BLaER1 treated with 17β-estradiol and CSF1 and Interleukin-3, amounts not matched to agents 10 nM and 100 nM (cell line): Measurements from ENCODE around the gene PCDHGA6.
"Not testable (repeated sequence)": the region's sequence is repeated elsewhere in the genome, so short reads cannot be mapped to it uniquely, and the experiment has no call there.

ENCODE experiments used
- H3K27ac ChIP-seq, 11 experiments: shearing (Covaris generic); formaldehyde crosslinking; 2 replicates each; pipeline ENCODE4 v1.8.1; 2022
- H3K27me3 ChIP-seq, 11 experiments: shearing (Covaris generic); formaldehyde crosslinking; 2 replicates each; pipeline ENCODE4 v1.8.1; 2022
- H3K36me3 ChIP-seq, 11 experiments: shearing (Covaris generic); formaldehyde crosslinking; 2 replicates each; pipeline ENCODE4 v1.8.1; 2022
- H3K4me1 ChIP-seq, 10 experiments: shearing (Covaris generic); formaldehyde crosslinking; 2 replicates each; pipeline ENCODE4 v1.8.1; 2022
- H3K4me2 ChIP-seq, 11 experiments: shearing (Covaris generic); formaldehyde crosslinking; 2 replicates each; pipeline ENCODE4 v1.8.1; 2022
- H3K4me3 ChIP-seq, 10 experiments: shearing (Covaris generic); formaldehyde crosslinking; 2 replicates each; pipeline ENCODE4 v1.8.1; 2022
- H3K9ac ChIP-seq, 11 experiments: shearing (Covaris generic); formaldehyde crosslinking; 2 replicates each; pipeline ENCODE4 v1.8.1; 2022
- H3K9me3 ChIP-seq, 11 experiments: shearing (Covaris generic); formaldehyde crosslinking; replicated peaks in 1 of 11; 2 replicates each; pipeline ENCODE4 v1.8.1; 2022
- H4K20me1 ChIP-seq, 11 experiments: shearing (Covaris generic); formaldehyde crosslinking; 2 replicates each; pipeline ENCODE4 v1.8.1; 2022
- Cebpa-rat ChIP-seq, 11 experiments: shearing (Covaris generic); IDR thresholded peaks; 2 replicates each; pipeline ENCODE4 v1.8.1; 2022

The PCDHGA6 gene

DNA sequence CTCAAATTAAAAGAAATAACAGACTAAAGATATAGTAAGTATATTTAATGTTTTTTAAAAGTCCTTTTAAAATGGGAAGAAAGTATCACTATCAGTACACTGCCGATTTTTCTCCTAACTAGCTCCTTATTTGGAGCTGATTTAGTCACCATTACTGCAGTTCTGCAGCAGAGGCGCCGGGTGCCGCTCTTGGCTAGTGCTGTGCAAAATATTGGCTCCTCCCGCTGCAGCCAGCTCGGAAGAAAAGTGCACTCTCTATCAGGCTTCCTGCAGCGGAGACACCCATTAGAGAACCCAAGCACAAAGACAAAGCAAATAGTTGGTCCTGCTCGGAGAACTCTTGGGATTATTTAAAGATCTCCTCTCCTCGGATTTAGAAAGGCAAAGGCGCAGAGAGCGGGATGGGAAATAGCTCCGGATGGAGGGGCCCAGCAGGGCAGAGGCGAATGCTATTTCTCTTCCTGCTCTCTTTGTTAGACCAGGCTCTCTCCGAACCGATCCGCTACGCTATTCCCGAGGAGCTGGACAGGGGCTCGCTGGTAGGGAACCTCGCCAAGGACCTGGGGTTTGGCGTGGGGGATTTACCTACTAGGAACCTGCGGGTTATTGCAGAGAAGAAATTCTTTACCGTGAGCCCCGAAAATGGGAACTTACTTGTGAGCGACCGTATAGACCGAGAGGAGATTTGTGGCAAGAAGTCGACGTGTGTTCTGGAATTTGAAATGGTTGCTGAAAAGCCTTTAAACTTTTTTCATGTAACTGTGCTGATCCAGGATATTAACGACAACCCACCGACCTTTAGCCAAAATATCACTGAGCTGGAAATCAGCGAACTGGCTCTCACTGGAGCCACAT, 3.5 kb upstream of the PCDHGA6 start, which contains the start of gene PCDHGB3:
PCDHGB3 (plus strand) TSS at position 249 of the 855 bp plus-strand sequence; CDS start at position 402, 153 bp downstream.
- no peak within 1 kb of the TSS for H3K27ac ChIP-seq
- TF ChIP-seq Cebpa-rat (IDR thresholded peaks at IDR 0.05), result no peak
- H3K4me3 ChIP-seq, result no peak within 1 kb of the TSS; a peak in 1 of 20 replicates
- H4K20me1 ChIP-seq, result no peaks in the 10 kb centered on the region
- H3K27me3 ChIP-seq, result peaks cover 0 to 6% (median 0%) of the 10 kb centered on the region in 11 experiments; a peak in 2 of 22 replicates
- peaks cover 74 to 85% (median 77%) of the 10 kb centered on the region in 11 experiments for H3K9me3 ChIP-seq
- H3K36me3 ChIP-seq, result peaks cover 0 to 9% (median 0%) of the 10 kb centered on the region in 11 experiments; a peak in 5 of 22 replicates
- H3K4me1 ChIP-seq, result no peaks in the 10 kb centered on the region
- no peak within 1 kb of the TSS for H3K4me2 ChIP-seq
- H3K9ac ChIP-seq, result no peak within 1 kb of the TSS

DNA sequence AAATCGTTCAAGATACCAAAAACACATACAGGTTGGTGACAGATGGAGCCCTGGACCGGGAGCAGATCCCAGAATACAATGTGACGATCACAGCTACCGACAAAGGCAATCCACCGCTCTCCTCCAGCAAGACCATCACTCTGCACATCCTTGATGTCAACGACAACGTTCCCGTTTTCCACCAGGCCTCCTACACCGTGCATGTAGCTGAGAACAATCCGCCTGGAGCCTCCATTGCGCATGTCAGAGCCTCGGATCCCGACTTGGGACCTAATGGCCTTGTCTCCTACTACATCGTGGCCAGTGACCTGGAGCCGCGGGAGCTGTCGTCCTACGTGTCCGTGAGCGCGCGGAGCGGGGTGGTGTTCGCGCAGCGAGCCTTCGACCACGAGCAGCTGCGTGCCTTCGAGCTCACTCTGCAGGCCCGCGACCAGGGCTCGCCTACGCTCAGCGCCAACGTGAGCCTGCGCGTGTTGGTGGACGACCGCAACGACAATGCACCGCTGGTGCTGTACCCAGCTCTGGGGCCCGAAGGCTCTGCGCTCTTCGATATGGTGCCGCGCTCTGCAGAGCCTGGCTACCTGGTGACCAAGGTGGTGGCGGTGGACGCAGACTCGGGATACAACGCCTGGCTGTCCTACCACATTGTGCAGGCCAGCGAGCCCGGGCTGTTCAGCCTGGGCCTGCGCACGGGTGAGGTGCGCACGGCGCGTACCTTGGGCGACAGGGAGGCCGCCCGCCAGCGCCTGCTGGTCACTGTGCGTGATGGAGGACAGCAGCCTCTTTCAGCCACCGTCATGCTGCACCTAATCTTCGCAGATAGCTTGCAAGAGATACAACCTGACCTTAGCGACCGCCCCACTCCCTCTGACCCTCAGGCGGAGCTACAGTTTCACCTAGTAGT, 1.9 kb upstream of the PCDHGA6 start:
- TF ChIP-seq Cebpa-rat (IDR thresholded peaks at IDR 0.05), result no peak
- H3K9me3 ChIP-seq, result peaks cover 73 to 85% (median 77%) of the 10 kb centered on the region in 11 experiments

DNA sequence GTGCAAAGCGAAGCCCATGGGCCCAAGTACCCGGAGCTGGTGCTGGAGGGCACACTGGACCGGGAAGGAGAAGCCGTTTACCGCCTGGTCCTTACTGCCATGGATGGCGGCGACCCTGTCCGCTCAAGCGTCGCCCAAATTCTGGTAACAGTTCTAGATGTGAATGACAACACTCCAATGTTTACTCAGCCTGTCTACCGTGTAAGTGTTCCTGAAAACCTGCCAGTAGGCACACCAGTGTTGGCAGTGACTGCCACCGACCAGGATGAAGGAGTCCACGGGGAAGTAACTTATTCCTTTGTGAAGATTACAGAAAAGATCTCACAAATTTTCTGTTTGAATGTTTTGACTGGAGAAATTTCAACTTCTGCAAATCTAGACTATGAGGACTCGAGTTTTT, 936 bp downstream of the PCDHGA6 start:
- no peaks in the 10 kb centered on the region for H3K4me1 ChIP-seq
- H3K9me3 ChIP-seq, result peaks cover 77 to 90% (median 84%) of the 10 kb centered on the region in 11 experiments
- no peak overlapping the region for H3K9ac ChIP-seq
- H3K4me3 ChIP-seq, result no peak overlapping the region
- no peak overlapping the region for H3K4me2 ChIP-seq
- H3K36me3 ChIP-seq, result peaks cover 0 to 9% (median 0%) of the 10 kb centered on the region in 11 experiments; a peak in 4 of 22 replicates
- H3K27ac ChIP-seq, result no peak overlapping the region
- TF ChIP-seq Cebpa-rat (IDR thresholded peaks at IDR 0.05), result no peak
- no peaks in the 10 kb centered on the region for H4K20me1 ChIP-seq
- H3K27me3 ChIP-seq, result peaks cover 0 to 6% (median 0%) of the 10 kb centered on the region in 11 experiments; a peak in 2 of 22 replicates

More for the DNA sequence above, 1.9 kb upstream of the PCDHGA6 start:
- Histone ChIP-seq H3K4me3 (no peak overlapping the region; a peak in 1 of 20 replicates), H3K36me3 (peaks cover 0 to 9% (median 0%) of the 10 kb centered on the region in 11 experiments; a peak in 4 of 22 replicates), H3K27me3 (peaks cover 0 to 6% (median 0%) of the 10 kb centered on the region in 11 experiments; a peak in 2 of 22 replicates), H3K27ac (no peak overlapping the region), H3K4me1 (no peaks in the 10 kb centered on the region), H3K9ac (no peak overlapping the region), H3K4me2 (no peak overlapping the region), H4K20me1 (no peaks in the 10 kb centered on the region)

DNA sequence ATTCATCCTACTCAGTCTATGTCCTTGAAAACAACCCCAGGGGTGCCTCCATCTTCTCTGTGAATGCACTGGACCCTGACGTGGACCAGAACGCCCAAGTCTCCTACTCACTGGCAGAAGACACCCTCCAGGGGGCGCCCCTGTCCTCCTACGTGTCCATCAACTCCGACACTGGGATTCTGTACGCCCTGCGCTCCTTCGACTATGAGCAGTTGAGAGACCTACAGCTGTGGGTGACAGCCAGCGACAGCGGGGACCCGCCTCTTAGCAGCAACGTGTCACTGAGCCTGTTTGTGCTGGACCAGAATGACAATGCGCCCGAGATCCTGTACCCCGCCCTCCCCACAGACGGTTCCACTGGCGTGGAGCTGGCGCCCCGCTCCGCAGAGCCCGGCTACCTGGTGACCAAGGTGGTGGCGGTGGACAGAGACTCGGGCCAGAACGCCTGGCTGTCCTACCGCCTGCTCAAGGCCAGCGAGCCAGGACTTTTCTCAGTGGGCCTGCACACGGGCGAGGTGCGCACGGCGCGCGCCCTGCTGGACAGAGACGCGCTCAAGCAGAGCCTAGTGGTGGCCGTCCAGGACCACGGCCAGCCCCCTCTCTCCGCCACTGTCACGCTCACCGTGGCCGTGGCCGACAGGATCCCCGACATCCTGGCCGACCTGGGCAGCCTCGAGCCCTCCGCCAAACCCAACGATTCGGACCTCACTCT, 1.9 kb downstream of the PCDHGA6 start:
- not testable (repeated sequence) for H3K27ac ChIP-seq, H3K4me1 ChIP-seq, H3K4me3 ChIP-seq, H3K27me3 ChIP-seq, H4K20me1 ChIP-seq, H3K4me2 ChIP-seq, H3K9ac ChIP-seq, H3K36me3 ChIP-seq
- H3K9me3 ChIP-seq, result peaks cover 69 to 86% (median 75%) of the 10 kb centered on the region in 11 experiments

DNA sequence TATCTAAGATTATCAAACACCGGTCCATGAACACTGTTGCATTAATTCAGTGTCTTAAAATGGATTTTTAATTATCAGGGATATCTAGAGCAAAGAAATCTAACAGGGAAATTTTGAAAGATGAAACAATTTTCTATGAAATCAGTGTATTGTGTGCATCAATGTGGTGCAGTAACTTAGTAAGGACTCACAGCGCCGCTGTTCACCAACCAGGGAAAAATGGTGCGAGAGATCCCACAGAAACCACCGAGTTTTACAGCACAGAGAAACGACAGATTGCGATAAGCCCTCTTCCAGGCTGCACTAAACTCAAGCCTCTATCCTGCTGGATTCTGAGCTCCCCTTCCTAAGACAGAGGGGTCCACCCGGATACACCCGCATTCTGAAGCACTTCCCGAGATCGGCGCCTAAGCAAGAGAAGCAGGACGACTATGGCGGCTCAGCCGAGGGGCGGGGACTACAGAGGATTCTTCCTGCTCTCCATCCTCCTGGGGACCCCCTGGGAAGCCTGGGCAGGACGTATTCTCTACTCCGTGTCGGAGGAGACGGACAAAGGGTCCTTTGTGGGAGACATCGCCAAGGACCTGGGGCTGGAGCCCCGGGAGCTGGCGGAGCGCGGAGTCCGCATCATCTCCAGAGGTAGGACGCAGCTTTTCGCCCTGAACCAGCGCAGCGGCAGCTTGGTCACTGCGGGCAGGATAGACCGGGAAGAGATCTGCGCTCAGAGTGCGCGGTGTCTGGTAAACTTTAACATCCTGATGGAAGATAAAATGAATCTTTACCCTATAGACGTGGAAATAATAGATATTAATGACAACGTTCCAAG, 9.0 kb downstream of the PCDHGA6 start, which contains the start of gene PCDHGA7:
PCDHGA7 (plus strand) TSS at position 274 of the 826 bp plus-strand sequence; CDS start at position 432, 158 bp downstream.
- Histone ChIP-seq H3K9ac (no peak within 1 kb of the TSS), H3K36me3 (peaks cover 0 to 4% (median 0%) of the 10 kb centered on the region in 11 experiments; a peak in 1 of 22 replicates), H3K4me3 (no peak within 1 kb of the TSS), H3K27me3 (no peaks in the 10 kb centered on the region), H3K4me1 (no peaks in the 10 kb centered on the region), H3K9me3 (peaks cover 47 to 79% (median 52%) of the 10 kb centered on the region in 11 experiments), H3K27ac (no peak within 1 kb of the TSS), H4K20me1 (no peaks in the 10 kb centered on the region), H3K4me2 (no peak within 1 kb of the TSS)
- no peak for TF ChIP-seq Cebpa-rat (IDR thresholded peaks at IDR 0.05)

DNA sequence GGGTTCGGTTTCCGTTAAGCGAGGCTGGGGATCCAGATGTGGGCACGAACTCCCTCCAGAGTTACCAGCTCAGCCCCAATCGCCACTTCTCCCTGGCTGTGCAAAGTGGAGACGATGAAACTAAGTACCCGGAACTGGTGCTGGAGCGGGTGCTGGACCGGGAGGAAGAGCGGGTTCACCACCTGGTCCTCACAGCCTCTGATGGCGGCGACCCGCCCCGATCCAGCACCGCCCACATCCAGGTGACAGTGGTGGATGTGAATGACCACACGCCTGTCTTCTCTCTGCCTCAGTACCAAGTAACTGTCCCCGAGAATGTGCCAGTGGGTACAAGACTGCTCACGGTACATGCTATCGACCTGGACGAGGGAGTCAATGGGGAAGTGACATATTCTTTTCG, 9.7 kb downstream of the PCDHGA6 start:
- Histone ChIP-seq H3K27me3 (no peaks in the 10 kb centered on the region), H3K4me3 (no peak overlapping the region), H4K20me1 (no peaks in the 10 kb centered on the region), H3K9ac (no peak overlapping the region), H3K4me2 (no peak overlapping the region), H3K4me1 (no peaks in the 10 kb centered on the region), H3K36me3 (peaks cover 0 to 4% (median 0%) of the 10 kb centered on the region in 11 experiments; a peak in 1 of 22 replicates), H3K9me3 (peaks cover 47 to 75% (median 54%) of the 10 kb centered on the region in 11 experiments), H3K27ac (no peak overlapping the region)
- no peak for TF ChIP-seq Cebpa-rat (IDR thresholded peaks at IDR 0.05)

DNA sequence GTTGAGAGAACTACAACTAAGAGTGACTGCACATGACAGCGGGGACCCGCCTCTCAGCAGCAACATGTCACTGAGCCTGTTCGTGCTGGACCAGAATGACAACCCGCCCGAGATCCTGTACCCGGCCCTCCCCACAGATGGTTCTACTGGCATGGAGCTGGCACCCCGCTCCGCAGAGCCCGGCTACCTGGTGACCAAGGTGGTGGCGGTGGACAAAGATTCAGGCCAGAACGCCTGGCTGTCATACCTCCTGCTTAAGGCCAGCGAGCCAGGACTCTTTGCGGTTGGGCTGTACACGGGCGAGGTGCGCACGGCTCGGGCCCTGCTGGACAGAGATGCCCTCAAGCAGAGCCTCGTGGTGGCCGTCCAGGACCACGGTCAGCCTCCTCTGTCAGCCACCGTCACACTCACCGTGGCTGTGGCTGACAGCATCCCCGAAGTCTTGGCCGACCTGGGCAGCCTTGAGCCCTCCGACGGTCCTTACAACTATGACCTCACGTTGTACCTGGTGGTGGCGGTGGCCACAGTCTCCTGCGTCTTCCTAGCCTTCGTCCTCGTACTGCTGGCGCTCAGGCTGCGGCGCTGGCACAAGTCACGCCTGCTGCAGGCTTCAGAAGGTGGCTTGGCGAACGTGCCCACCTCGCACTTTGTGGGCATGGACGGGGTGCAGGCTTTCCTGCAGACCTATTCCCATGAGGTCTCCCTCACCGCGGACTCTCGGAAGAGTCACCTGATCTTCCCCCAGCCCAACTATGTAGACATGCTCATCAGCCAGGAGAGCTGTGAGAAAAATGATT, 11.0 kb downstream of the PCDHGA6 start:
- no peak overlapping the region for H3K4me3 ChIP-seq
- no peaks in the 10 kb centered on the region for H3K27me3 ChIP-seq
- H3K27ac ChIP-seq, result no peak overlapping the region
- H3K36me3 ChIP-seq, result peaks cover 0 to 4% (median 0%) of the 10 kb centered on the region in 11 experiments; a peak in 2 of 22 replicates
- H3K9ac ChIP-seq, result no peak overlapping the region
- peaks cover 0 to under 1% (median 0%) of the 10 kb centered on the region in 10 experiments; a peak in 2 of 20 replicates for H3K4me1 ChIP-seq
- no peak overlapping the region for H3K4me2 ChIP-seq
- H4K20me1 ChIP-seq, result no peaks in the 10 kb centered on the region
- H3K9me3 ChIP-seq, result peaks cover 60 to 86% (median 67%) of the 10 kb centered on the region in 11 experiments
- no peak for TF ChIP-seq Cebpa-rat (IDR thresholded peaks at IDR 0.05)

DNA sequence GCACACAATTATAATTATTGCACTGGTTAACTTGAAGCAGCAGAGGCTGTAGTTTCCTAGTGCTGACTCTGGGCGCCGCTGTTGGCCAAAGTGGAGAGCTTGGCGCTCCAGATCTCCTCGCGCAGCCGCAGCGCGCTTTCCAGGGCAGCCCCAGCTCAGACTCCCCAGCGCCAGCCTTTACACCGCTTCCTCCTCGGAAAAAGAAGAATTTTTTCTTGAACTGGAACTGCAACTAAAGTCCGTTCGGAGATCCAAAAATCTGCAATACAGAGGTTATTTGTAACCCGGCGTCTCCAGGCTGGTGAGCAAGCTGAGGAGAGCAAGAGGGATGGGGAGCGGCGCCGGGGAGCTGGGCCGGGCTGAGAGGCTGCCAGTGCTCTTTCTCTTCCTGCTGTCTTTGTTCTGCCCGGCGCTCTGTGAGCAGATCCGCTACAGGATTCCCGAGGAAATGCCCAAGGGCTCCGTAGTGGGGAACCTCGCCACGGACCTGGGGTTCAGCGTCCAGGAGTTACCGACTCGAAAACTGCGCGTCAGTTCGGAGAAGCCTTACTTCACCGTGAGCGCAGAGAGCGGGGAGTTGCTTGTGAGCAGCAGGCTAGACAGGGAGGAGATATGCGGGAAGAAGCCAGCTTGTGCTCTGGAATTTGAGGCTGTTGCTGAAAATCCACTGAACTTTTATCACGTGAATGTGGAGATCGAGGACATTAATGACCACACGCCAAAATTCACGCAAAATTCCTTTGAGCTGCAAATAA, 14.0 kb downstream of the PCDHGA6 start, which contains the start of gene PCDHGB4:
PCDHGB4 (plus strand) TSS at position 142 of the 755 bp plus-strand sequence; CDS start at position 329, 187 bp downstream.
- H3K9ac ChIP-seq, H3K4me3 ChIP-seq, H4K20me1 ChIP-seq, H3K27me3 ChIP-seq, H3K4me2 ChIP-seq, H3K27ac ChIP-seq, H3K36me3 ChIP-seq: not testable (repeated sequence)
- Histone ChIP-seq H3K9me3 (peaks cover 58 to 73% (median 66%) of the 10 kb centered on the region in 11 experiments), H3K4me1 (peaks cover 0 to 14% (median 2%) of the 10 kb centered on the region in 10 experiments; a peak in 7 of 20 replicates)
